ENCODE data around the gene SCN7A.
"Not testable (repeated sequence)": the region's sequence is repeated elsewhere in the genome, so short reads cannot be mapped to it uniquely, and the experiment has no call there.

The SCN7A gene

DNA sequence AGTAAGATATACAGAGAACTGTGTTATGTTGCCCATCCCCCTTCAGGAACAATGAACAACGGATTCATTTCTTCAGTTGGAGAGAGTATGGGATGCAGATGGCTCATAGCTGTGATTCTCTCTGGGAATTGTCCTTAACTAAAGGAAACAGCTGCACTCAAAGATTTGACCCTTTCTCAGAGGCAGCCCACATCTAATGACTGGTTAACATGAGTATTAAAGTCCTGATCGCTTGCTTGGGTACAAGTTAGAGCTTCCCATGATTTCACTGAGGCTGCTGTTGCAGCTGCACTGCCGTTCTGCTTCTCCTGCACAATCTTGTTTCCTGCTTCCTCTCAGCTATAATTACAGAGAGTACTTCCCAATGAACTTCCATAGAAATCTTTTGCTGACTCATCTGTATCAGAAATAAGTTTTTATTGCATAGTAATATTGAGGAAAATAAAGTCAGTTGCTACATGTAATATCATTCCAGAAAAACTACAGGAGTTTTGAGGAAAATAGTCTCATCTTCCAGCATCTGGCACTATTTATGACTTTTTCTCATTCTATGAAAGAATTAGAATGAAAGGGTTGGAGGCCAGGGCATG, 105.5 kb downstream of the SCN7A start:
- peak in 1 of 2 experiments; percentile 17 for DNase-seq

DNA sequence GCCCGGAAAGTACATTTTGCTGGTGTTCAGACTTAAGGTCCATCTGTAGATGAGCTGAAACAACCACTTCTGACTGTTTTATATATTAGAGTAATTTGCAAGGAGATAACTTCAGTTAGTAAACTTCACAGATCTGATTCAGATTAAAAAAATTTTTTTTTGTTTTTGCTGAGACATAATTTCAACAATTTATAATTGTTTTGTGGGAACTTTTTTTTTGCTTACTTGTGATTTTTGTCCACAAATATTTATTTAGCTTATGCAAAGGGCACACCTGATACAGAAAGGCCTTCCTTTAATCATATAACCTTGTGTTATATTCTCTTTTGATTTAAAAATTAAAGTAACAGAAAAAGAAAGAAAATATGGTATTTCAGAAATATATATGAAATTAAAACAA, 108.7 kb downstream of the SCN7A start:
- DNase-seq: no peak

DNA sequence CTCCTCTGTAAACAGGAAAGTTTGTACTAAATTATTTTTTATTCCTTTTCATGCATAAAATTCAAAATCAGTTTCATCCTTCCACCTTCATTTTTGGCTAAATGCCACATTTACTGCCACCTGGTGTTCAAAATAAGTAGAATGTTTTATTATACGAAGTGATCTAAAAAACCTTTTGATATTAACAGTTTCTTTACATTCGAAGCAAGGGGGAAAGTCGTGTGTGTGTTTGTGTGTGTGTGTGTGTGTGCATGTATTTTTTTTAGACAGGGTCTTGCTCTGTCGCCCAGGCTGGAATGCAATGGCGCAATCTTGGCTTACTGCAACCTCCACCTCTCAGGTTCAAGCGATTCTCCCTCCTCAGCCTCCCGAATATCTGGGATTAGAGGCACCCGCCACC, 109.3 kb downstream of the SCN7A start:
- DNase-seq: peak in 1 of 2 experiments; percentile 26

DNA sequence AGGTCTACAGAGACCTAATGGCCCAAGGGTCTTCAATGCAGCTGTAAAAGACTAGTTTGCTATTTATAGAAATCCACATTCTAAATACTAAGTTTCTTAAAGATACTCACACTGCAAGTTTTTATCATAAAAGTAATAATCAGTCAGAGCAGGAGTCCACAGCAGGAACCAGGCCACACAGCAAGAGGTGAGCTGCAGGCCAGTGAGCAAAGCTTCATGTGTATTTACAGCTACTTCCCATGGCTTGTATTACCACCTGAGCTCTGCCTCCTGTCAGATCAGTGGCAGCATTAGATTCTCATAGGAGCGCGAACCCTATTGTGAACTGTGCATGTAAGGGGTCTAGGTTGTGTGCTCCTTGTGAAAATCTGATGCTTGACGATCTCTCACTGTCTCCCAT, 111.6 kb downstream of the SCN7A start:
- DNase-seq: no peak

DNA sequence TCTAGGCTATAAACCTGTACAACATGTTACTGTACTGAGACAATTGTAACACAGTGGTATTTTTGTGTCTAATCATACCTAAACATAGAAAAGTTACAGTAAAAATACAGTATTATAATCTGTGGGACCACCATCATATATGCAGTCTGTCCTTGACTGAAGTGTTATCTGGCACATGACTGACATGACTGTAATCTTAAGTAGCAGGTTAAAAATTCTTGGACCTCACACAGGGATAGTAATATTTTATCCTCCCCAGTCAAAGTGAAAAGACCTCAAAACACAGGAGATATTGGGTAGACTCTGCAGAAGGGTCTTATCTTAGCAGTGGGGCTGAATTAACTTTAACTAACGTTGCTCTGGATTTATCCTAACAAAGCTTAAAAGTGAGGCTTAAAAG, 113.4 kb downstream of the SCN7A start:
- no peak for DNase-seq

DNA sequence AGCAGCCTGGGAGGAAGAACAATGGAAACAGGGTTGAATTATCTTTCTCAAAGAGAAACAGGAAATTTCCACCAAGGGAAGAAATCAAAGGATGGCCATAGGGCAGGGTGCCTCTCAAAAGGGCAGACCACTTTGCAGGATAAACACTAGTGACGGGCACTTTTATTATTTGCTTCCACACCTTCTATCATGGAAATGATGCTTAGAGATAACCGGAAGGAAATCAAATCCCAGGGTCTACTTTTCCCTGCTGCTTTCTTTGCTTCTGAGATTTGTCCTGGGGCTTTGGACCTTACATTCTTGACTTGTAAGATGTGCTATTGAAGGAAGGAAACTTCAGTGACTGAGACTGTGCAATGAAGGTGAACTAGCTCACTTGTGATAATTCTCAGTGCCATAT, 117.2 kb downstream of the SCN7A start:
- no peak for DNase-seq

DNA sequence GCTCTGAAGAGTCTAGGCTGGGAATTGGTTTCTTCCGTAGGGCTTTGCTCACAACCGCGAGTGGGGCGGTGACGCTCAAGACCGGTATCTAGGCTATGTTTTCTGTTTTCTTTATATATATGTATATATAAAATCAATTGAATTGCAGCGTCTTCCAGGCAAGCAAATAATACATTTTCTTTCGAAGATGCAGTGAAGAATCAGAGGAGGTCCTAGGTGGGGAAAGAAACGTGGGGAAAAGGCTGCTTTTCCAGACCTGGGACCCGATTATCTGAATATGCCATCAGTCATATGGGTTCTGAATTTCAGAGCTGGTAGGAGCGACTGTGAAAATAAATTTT, 117.6 kb downstream of the SCN7A start:
- no peak for DNase-seq

DNA sequence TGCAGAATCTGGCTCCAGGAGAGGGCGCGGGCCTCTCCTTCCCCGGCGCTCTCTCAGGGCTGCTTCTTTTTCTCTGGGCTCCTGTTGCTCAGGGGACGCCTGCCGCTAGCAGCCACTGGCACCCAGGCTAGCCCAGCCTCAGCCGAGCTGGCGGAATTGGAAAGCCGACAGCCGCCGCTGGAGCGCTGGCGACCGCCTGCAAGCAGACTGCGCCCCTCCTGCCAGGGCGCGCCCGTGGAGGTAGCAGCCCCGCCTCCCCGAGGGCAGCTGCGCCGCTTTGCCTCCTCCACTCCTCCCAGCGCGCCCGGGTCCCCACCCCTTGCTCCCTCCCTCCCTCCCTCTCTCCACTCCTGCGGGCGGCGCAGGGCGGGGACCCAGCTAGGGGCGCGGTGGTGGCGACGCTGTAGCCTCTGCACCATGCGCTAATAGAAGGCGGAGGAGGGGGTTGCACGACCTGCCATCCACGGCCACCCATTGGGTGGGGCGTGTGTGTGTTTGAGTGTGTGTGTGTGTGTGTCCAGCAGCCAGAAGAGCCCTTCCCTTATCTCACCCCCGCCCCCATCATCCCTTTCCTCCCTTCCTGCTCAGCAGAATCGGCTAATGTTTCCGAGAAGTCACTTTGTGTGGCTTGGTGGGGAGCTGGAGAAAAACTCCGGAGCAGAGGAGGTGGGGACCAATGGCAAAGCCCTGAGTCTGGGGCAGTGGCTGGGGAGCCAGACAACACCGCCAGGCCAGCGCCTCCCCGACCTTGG, 118.1 kb downstream of the SCN7A start, which contains the start of gene SCN9A:
Gene SCN9A, minus strand, starts transcription at position 209 of the 752 bp plus-strand sequence. CDS start 64,188 bp downstream, outside the sequence.
- peak; percentile 83 to 87 for DNase-seq

DNA sequence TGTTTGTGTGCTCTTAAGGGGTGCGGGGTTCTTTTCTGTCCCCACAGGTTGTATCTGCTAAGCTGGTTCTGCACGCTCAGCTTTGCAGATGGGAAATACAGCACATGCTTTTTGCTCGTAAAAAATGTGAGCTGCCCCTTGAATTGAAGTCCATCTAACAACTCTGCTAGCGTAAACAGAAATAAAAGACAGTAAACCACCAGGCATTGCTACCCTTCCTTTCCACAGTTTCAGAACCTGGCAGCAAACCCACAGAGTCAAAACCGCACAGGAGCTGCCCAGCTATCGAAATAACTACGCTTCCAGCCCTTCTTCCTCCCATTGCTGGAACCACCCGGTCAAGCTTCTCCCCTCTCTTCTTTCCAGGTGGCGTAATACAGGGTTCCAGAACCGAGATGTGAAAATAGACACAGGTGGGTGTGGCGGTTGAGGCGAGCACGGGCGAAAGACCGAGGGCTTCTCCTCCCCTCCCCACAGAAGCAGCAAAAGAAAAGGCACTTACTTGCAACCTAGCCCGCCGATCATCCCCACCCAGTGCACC, 118.8 kb downstream of the SCN7A start:
- peak; percentile 37 to 56 for DNase-seq

DNA sequence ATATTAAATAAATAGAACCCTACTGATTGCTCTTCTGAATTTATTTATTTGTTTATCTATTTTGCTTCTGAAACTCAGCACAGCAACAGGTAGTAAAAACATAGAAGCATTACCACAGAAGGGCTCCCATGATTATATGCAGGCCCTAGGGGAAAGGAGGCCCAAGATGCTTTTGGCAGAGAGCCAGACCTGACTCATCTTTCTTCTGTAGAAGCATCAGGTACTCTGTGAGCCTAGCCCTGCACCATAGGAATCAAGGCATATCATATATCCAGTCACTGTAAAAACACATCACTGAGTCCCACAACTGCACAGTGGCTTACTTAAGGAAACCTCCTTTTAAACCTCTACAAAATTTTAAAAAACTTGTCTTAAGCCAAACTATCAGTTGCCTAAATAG, 120.1 kb downstream of the SCN7A start:
- DNase-seq: peak; percentile 63 to 79

DNA sequence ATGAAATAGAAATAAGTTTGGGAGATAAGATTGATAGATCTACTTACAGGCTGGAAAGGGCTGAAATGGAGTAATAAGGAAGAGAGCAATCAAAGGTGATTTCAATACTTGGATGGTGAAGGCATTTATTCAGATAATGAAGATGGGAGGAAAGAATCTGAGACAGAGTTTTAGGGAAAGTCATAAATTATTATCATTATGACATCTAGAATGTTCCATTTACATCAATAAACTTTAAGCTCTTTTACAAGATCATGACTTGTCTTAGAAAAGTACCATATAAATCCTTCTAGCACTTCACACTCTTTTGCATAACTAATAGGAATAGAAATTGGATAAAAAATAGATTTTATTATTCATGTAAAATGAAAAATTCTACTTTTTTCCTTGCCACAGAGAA, 120.5 kb downstream of the SCN7A start:
- no peak for DNase-seq

DNA sequence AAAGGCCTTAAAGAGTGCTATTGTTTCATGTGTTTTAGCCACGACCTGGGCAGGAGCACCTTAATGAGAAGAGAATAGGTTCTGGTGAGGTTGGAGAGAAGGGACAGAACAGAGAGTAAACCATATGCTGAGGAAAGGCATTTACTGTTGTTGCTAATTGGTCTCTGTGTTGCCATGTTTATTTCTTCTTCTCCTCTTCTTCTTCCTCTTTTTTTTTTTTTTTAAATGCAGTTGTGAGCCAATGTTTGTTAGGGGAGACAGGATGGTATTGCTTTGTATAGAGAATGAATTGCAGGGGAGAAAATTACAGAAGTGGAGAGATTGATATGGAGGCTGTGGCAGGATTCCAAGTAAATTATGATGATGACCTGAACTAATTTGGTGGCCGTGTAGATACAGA, 120.9 kb downstream of the SCN7A start:
- DNase-seq: no peak

DNA sequence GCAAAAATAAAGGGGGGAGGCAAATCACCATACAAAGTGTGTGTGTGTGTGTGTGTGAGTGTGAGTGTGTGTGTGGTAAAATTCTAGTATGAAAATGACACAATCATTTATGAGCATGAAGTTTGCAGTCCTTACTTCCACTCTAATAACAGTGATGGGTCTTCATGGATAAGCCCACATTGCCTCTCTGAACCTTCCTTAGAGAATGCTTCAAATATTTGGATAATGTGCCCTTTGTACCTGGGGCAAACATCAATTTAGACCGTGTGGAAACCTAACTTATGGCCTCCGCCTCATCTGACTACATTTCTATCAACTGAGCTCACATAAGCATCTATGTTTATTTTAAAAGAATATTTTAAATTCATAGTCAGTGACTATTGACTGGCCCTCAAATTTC, 122.0 kb downstream of the SCN7A start:
- DNase-seq: no peak

DNA sequence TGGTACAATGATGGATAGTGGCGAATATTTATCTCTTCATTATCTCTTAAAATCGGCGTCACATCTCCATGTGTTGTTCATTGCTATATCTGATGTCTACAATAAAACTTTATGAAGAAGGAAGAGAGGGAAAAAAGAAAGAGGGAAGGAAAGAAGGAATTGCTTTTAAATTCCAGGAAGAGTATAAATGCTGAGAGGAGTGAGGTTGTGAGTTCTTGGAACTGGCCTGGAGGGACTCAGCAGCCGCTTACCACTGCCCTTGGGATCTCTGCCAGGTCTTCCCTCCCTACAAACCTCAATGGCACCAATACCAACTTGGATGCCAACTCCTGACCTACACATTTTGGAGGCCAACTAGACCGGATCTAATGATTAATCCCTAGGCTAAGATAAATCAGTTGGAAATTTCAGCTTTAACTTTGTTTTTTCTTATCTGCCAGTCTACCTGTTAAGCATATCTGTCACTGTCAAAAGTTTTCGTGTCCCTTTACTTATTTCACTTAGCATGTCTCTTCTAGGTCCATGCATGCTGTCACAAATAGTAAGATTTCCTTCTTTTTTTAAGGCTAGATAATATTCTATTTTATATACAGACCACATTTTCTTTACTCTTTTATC, 128.1 kb downstream of the SCN7A start:
- no peak for DNase-seq

DNA sequence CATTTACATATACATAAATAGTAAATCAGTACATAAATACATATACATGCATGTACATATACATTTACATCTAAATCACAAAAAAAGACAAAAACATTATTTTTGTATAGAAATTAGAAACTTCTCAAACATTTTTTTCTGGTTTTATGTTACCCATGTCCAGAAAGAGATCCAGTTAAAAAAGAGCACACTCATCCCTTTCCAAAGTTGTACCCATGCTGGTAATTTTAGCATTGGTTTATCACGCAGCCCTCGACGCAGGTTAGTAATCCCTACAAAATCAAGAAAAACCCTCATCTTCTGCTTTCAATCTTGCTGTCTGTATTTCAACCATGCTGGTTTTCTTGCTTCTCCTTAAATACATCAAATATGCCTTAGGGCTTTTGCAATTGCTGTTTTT, 128.8 kb downstream of the SCN7A start:
- DNase-seq: no peak

DNA sequence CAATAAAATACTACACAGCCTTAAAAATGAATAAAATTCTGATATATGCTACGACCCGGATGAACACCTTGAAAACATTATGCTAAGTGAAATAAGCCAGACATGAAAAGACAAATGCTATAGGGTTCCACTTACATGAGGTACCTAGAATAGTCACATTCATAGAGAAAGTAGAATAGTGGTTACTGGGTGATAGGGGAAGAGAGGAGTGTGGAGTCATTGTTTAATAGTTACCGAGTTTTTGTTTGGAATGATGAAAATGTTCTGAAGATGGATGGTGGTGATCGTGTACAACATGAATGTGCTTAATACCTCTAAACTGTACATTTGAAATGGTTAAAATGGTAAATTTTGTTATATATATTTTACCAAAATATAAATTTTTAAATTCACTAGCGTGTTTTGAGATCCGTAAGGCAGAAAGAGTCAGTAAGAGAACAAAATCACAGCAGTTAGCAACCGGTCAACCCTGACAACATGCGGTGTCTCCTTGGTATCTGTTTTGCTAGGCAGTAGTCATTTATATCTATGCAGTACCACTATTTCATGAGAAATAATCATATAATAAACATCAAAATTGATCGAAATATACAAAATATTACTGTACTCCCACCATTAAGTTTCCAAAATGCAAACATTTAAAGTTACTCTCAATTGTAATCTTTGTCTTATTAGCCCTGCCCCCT, 129.4 kb downstream of the SCN7A start:
- no peak for DNase-seq

DNA sequence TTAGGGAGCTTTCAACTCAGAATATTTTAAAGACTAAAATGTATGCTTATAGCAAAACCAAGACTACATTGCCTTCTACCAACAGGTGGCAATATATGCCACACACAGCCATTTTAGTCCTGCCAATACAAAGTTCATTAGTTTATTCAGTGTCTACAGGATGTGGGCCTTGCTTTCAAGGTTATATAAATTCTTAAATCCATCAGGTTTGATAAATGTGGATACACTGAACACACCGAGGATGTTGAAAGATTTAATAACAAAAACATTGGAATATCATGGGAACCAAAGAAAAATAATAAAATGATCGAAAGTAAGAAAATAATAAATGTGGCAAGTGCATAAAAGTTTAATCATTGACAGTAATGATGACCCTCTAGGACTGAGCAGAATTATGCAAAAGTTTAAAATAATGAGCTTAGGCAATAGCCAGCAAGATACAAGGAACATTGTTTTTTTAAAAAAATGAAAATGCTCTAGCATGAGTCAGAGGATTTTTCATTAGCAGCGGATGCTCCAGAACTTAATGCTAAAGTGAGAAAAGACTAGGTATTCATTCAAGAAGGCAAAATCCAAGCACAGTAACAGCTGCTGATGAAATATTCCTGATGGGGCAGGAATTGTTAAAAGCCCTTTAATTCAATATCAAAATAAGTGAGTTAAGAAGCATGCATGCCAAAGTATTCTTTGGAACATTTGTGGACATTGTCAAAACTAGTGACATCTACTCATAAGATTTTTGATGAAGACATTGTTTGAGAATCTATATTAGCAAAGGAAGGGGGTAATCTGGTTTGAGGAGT, 132.5 kb downstream of the SCN7A start:
- DNase-seq: peak in 1 of 2 experiments; percentile 12

DNA sequence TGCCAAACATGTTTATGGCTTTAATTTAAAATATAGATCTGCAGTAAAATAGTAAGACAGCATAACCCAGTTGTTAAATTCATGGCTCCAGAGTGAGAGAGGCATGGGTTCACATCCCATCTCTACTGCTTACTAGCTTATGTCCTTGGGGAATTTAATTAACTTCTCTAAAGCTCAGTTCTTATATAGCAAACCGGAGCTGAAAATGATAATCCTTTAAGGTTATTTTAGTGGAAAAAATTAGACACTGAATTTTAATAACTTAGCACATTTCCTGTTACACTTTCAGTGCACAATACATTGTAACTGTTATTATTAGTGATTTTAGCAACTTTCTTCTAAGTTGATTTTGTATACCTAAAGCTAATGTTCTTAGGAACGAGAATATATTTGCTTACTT, 133.1 kb downstream of the SCN7A start:
- no peak for DNase-seq

DNA sequence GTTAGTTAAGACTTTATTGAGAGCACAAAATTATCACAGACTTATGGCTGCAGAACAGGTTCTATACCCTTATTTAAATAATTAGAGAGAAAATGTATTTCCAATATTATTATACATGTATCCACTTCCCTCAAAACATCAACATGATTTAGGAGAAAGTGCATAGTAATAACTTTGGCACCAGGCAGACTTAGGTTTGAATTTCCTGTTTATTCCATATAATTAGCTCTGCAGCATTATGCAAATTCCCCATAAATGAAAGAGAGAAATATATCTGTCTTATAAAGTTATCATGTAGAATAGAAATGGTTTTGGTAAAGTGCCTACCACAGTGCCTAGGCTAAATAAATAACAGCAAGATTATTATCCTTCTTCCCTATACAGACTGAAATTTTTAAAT, 133.6 kb downstream of the SCN7A start:
- DNase-seq: no peak

DNA sequence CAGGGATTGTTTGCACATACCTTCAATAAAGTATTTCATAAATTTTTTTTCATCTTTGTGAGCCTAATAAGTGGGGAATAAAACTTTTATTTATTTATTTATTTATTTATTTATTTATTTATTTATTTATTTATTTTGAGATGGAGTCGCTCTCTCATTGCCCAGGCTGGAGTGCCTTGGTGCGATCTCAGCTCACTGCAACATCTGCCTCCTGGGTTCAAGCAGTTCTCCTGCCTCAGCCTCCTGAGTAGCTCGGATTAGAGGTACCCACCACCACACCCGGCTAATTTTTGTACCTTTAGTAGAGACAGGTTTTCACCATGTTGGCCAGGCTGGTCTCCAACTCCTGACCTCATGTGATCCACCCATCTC, 136.1 kb downstream of the SCN7A start:
- not testable (repeated sequence) for DNase-seq

DNA sequence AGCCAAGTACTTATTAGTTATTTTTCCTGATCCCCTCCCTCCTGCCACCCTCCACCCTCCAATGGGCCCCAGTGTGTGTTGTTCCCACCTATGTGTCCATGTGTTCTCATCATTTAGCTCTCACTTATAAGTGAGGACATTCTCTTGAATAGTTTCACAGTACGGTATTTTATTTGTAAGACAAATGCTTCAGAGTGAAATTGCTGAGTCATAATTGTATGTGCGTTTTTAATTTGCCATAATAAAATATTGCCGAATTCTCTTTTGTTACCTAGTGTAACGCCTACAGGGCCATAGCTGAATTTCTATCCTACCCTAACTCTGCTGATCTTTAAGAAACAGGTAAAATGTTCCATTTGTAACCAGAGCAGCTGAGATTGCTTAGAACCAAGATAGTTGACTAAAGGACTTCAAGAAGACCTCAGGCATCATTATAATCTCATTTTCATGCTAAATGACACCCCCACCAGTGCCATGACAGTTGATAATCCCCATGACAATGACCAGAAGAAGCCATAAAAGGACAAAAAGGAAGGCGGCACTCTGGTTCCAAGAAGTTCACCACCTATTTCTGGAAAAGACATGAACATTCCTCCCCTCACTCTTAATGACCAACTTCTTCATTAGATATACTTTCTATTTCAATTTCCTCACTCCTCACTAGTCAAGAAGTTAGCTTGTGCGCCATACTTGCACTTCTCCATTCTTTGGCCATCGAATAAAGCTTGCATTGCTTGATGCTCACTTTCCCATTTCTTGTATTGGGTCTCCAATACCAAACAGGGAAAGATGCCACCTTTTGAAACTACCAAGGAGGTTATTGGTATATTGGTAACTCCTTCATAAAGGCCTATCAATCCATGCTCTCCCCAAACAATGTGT, 136.7 kb downstream of the SCN7A start:
- DNase-seq: no peak

Measured in NCI-H524 (cell line).